Measurements from ENCODE around the gene KRT28. TPM values are rescaled to one million over a fixed set of nuclear protein-coding genes. Genes with fewer than 3 reads are reported as not detected.

KRT28 gene
- total RNA-seq, 1 experiment from 2014 or later, result not detected

DNA sequence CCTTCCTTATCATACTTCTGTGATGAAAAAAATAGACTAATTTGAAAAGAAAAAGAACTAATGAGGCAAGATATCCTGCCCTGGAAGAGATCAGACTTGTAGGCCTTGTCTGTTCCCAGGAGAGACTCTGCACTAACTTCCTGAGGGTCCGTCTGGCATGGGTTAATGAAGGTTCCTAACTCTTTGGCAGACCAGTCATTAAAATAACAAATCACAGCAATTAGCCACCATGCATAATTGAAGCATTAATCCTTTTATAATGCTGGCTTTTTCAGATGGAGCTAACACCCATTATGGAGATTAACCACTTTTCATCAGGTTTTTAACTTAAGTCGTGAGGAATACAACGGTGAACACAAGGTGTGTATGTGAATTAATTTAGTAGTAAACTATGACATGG is 33.1 kb upstream of the KRT28 start:
- no peaks in the 10 kb centered on the region for H3K4me1 ChIP-seq (replicated peaks; ENCODE audit: insufficient read depth)
- TF ChIP-seq CTCF (conservative IDR thresholded peaks at IDR 0.05), result no peak
- no peak for TF ChIP-seq EZH2 (IDR thresholded peaks at IDR 0.05; ENCODE audit: low read depth)
- no peaks in the 10 kb centered on the region for H4K20me1 ChIP-seq (ENCODE audit: insufficient read depth)
- no TSS peak for BruUV-seq (replicated peaks)
- no peaks in the 10 kb centered on the region for H3K9me3 ChIP-seq (ENCODE audit: insufficient read depth, low read depth)
- no peaks in the 10 kb centered on the region for H3K79me2 ChIP-seq (ENCODE audit: low read depth)
- no peak overlapping the region for H3K4me3 ChIP-seq
- no peak overlapping the region for H3K4me2 ChIP-seq
- H2AFZ ChIP-seq, result no peak overlapping the region
- 0 out of 2 replicates have a peak overlapping the region, but pooled peaks have one; percentile 16 for H3K27ac ChIP-seq
- DNase-seq, result no peak
- ChIA-PET CTCF (interaction anchor here (0.7 kb wide), 1 partner anchor 59 kb away, joined by 3 read pairs; no protein-coding TSS in a partner anchor), POLR2A (ENCODE audit: unreplicated experiment) (interaction anchor here (0.6 kb wide), 1 partner anchor 195 kb away, joined by 7 read pairs; no protein-coding TSS in a partner anchor)
- H3K9me2 ChIP-seq (ENCODE audit: insufficient read depth), result no peaks in the 10 kb centered on the region
- no peaks in the 10 kb centered on the region for H3K27me3 ChIP-seq (ENCODE audit: insufficient read depth, low read depth)
- H3F3A ChIP-seq (ENCODE audit: insufficient read depth, low read depth), result 0 out of 2 replicates have a peak, but pooled peaks cover 3% of the 10 kb centered on the region
- intact Hi-C loops (cut with micrococcal nuclease; ENCODE audit: unreplicated experiment), result no loop called here
- peaks cover 3% of the 10 kb centered on the region; the same call in 1 of the 2 replicates for H3K36me3 ChIP-seq (ENCODE audit: low read depth)

GRCh38 chr17:40830085-40830776 is 30.5 kb upstream of the KRT28 start:
- no peak for DNase-seq
- Histone ChIP-seq H2AFZ (no peak overlapping the region), H3K4me1 (replicated peaks; ENCODE audit: insufficient read depth) (no peaks in the 10 kb centered on the region), H3K36me3 (ENCODE audit: low read depth) (no peaks in the 10 kb centered on the region; the same call in 1 of the 2 replicates), H3K9me2 (ENCODE audit: insufficient read depth) (no peaks in the 10 kb centered on the region), H3F3A (ENCODE audit: insufficient read depth, low read depth) (0 out of 2 replicates have a peak, but pooled peaks cover 3% of the 10 kb centered on the region), H3K79me2 (ENCODE audit: low read depth) (peaks cover 10% of the 10 kb centered on the region; the same call in 1 of the 2 replicates), H3K27me3 (ENCODE audit: insufficient read depth, low read depth) (no peaks in the 10 kb centered on the region), H3K9me3 (ENCODE audit: insufficient read depth, low read depth) (no peaks in the 10 kb centered on the region), H4K20me1 (ENCODE audit: insufficient read depth) (no peaks in the 10 kb centered on the region), H3K27ac (no peak overlapping the region), H3K4me3 (no peak overlapping the region), H3K4me2 (no peak overlapping the region)
- CTCF ChIA-PET, result interaction anchor here (0.7 kb wide), 1 partner anchor 830 kb away, joined by 4 read pairs; no protein-coding TSS in a partner anchor
- POLR2A ChIA-PET (ENCODE audit: unreplicated experiment), result no interaction called here
- BruUV-seq (replicated peaks), result no TSS peak
- intact Hi-C loops (cut with micrococcal nuclease; ENCODE audit: unreplicated experiment), result no loop called here
- no peak for TF ChIP-seq EZH2 (IDR thresholded peaks at IDR 0.05; ENCODE audit: low read depth)

DNA sequence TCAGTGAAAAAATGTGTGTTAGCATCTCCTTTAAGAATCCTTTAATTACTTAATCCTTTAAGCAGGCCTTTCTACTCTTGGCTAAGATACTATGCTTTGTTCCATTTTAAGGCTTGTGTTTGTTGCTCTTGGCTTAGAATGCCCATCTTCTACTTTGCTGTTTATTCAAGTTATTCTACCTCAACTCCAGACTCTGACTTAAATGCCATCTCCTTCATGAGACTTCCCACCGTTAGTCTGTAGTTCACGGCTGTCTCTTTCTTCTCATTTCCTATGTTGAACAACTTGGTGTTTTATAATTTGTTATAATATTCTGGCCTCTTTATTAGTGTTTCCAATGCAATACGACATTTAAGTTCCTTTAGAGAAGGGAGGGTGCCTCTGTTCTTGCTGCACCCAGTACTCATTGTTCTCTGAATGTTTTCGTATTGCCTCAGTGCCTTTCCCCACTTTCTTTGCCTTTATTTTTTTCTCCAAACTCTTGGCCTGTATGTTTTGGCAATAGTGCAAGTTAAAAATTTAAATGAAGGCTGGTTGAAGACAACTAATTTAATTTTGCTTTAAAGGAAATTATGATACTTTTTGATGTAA is 28.8 kb upstream of the KRT28 start:
- H3K9me3 ChIP-seq (ENCODE audit: insufficient read depth, low read depth), result no peaks in the 10 kb centered on the region
- H3K9me2 ChIP-seq (ENCODE audit: insufficient read depth), result no peaks in the 10 kb centered on the region
- H3F3A ChIP-seq (ENCODE audit: insufficient read depth, low read depth), result no peaks in the 10 kb centered on the region
- no peak overlapping the region for H2AFZ ChIP-seq
- TF ChIP-seq EZH2 (IDR thresholded peaks at IDR 0.05; ENCODE audit: low read depth), result no peak
- TF ChIP-seq CTCF (conservative IDR thresholded peaks at IDR 0.05), result no peak
- H4K20me1 ChIP-seq (ENCODE audit: insufficient read depth), result no peaks in the 10 kb centered on the region
- H3K27ac ChIP-seq, result no peak overlapping the region
- no peaks in the 10 kb centered on the region for H3K4me1 ChIP-seq (replicated peaks; ENCODE audit: insufficient read depth)
- no peaks in the 10 kb centered on the region for H3K36me3 ChIP-seq (ENCODE audit: low read depth)
- CTCF ChIA-PET, result no interaction called here
- POLR2A ChIA-PET (ENCODE audit: unreplicated experiment), result no interaction called here
- H3K4me3 ChIP-seq, result no peak overlapping the region
- H3K4me2 ChIP-seq, result no peak overlapping the region
- no peak for DNase-seq
- H3K27me3 ChIP-seq (ENCODE audit: insufficient read depth, low read depth), result no peaks in the 10 kb centered on the region
- H3K79me2 ChIP-seq (ENCODE audit: low read depth), result peaks cover 10% of the 10 kb centered on the region; the same call in 1 of the 2 replicates
- no TSS peak for BruUV-seq (replicated peaks)
- intact Hi-C loops (cut with micrococcal nuclease; ENCODE audit: unreplicated experiment), result no loop called here

All from PC-9 (cell line).